OCI-LY1 (cell line): ENCODE data around the gene EYA3.

ENCODE experiments used
- H2AFZ ChIP-seq: fragments of 200-600 bp; sonication (generic), shearing (Covaris generic); 2 replicates; pipeline ENCODE4 v1.6.0; 2014; ENCODE audit warnings: antibody characterized with exemption, mild to moderate bottlenecking, low read length
- H3F3A ChIP-seq: fragments of 200-600 bp; sonication (generic), shearing (Covaris generic); 2 replicates; pipeline ENCODE4 v1.6.0; 2014; ENCODE audit warnings: mild to moderate bottlenecking, antibody characterized with exemption, low read length, moderate library complexity; ENCODE audit not compliant: insufficient read depth
- H3K27ac ChIP-seq: fragments of 200-600 bp; sonication (generic); 2 replicates; pipeline ENCODE4 v1.5.1; 2014; ENCODE audit warnings: low read length, mixed run types, mild to moderate bottlenecking, low read depth; ENCODE audit not compliant: poor library complexity, severe bottlenecking
- H3K27me3 ChIP-seq: fragments of 200-600 bp; sonication (generic); 2 replicates; pipeline ENCODE4 v1.6.0; 2014; ENCODE audit warnings: antibody characterized with exemption, mild to moderate bottlenecking, low read length, moderate library complexity; ENCODE audit not compliant: insufficient read depth
- H3K36me3 ChIP-seq: fragments of 200-600 bp; sonication (generic); 2 replicates; pipeline ENCODE4 v1.6.1; 2014; ENCODE audit warnings: mild to moderate bottlenecking, antibody characterized with exemption, low read length, moderate library complexity, mixed read lengths; ENCODE audit not compliant: insufficient read depth
- H3K4me1 ChIP-seq: fragments of 200-600 bp; sonication (generic); 2 replicates; pipeline ENCODE4 v1.5.1; 2014; ENCODE audit warnings: mild to moderate bottlenecking, low read length, moderate library complexity; ENCODE audit not compliant: insufficient read depth, severe bottlenecking
- H3K4me2 ChIP-seq: fragments of 200-600 bp; sonication (generic), shearing (Covaris generic); 2 replicates; pipeline ENCODE4 v1.6.1; 2014; ENCODE audit warnings: low read length
- H3K4me3 ChIP-seq: fragments of 200-600 bp; sonication (generic); 2 replicates; pipeline ENCODE4 v1.5.1; 2014; ENCODE audit warnings: low read length, low read depth, mild to moderate bottlenecking, mixed read lengths; ENCODE audit not compliant: poor library complexity, severe bottlenecking
- H3K79me2 ChIP-seq: fragments of 200-600 bp; shearing (Covaris generic); 2 replicates; pipeline ENCODE4 v1.6.1; 2016; ENCODE audit warnings: mixed run types, low read length, mixed read lengths; ENCODE audit not compliant: insufficient read depth
- H3K9ac ChIP-seq: fragments of 200-600 bp; sonication (generic), shearing (Covaris generic); 2 replicates; pipeline ENCODE4 v1.6.1; 2014; ENCODE audit warnings: mild to moderate bottlenecking, low read length, mixed read lengths
- H3K9me2 ChIP-seq: fragments of 200-600 bp; sonication (generic), shearing (Covaris generic); 2 replicates; pipeline ENCODE4 v1.6.1; 2014; ENCODE audit warnings: low read depth, mild to moderate bottlenecking, low read length, mixed read lengths
- H3K9me3 ChIP-seq: fragments of 200-600 bp; shearing (Covaris generic); 2 replicates; pipeline ENCODE4 v1.6.1; 2014; ENCODE audit warnings: low read length, mixed read lengths
- H4K20me1 ChIP-seq: fragments of 200-600 bp; sonication (generic), shearing (Covaris generic); 2 replicates; pipeline ENCODE4 v1.6.0; 2016; ENCODE audit warnings: mild to moderate bottlenecking, low read length; ENCODE audit not compliant: insufficient read depth
- CTCF ChIP-seq: fragments of 200-600 bp; sonication (generic), shearing (Covaris generic); IDR thresholded peaks from 2 replicates; pipeline ENCODE4 v1.5.1; 2017; ENCODE audit warnings: mild to moderate bottlenecking, antibody characterized with exemption, low read length, moderate library complexity, mixed read lengths
- EZH2 ChIP-seq: fragments of 200-600 bp; sonication (generic), shearing (Covaris generic); IDR thresholded peaks from 2 replicates; pipeline ENCODE4 v1.8.0; 2017; ENCODE audit warnings: borderline replicate concordance, mixed run types, mild to moderate bottlenecking, antibody characterized with exemption, low read length, moderate library complexity, mixed read lengths

The EYA3 gene

GRCh38 chr1:28097100-28097472 is 8.7 kb upstream of the EYA3 start:
- Histone ChIP-seq H3K27me3 (no peaks in the 10 kb centered on the region), H3K4me3 (no peak overlapping the region), H3K9me2 (no peaks in the 10 kb centered on the region), H3K9me3 (no peaks in the 10 kb centered on the region), H3F3A (no peaks in the 10 kb centered on the region), H4K20me1 (no peaks in the 10 kb centered on the region), H3K27ac (no peak overlapping the region), H3K36me3 (no peaks in the 10 kb centered on the region), H3K79me2 (no peaks in the 10 kb centered on the region), H3K4me1 (no peaks in the 10 kb centered on the region), H3K9ac (no peak overlapping the region), H2AFZ (no peak overlapping the region), H3K4me2 (no peak overlapping the region)
- TF ChIP-seq EZH2 (no peak), CTCF (no peak)

GRCh38 chr1:28096210-28097099 is 8.0 kb upstream of the EYA3 start:
- no peak overlapping the region for H3K4me3 ChIP-seq
- no peak overlapping the region for H2AFZ ChIP-seq
- H3F3A ChIP-seq = no peaks in the 10 kb centered on the region
- H3K9ac ChIP-seq = no peak overlapping the region
- H3K27me3 ChIP-seq = no peaks in the 10 kb centered on the region
- no peak overlapping the region for H3K27ac ChIP-seq
- H3K9me2 ChIP-seq = no peaks in the 10 kb centered on the region
- TF ChIP-seq EZH2 = no peak
- no peak for TF ChIP-seq CTCF
- H3K4me1 ChIP-seq = peaks cover 4% of the 10 kb centered on the region
- H3K79me2 ChIP-seq = no peaks in the 10 kb centered on the region
- no peaks in the 10 kb centered on the region for H3K9me3 ChIP-seq
- no peaks in the 10 kb centered on the region for H4K20me1 ChIP-seq
- H3K4me2 ChIP-seq = no peak overlapping the region
- no peaks in the 10 kb centered on the region for H3K36me3 ChIP-seq

GRCh38 chr1:28091043-28091781 is 2.8 kb upstream of the EYA3 start:
- Histone ChIP-seq H3K4me1 (peaks cover 40% of the 10 kb centered on the region), H2AFZ (no peak overlapping the region), H4K20me1 (no peaks in the 10 kb centered on the region), H3K79me2 (peaks cover 19% of the 10 kb centered on the region), H3K27ac (peak overlapping the region; percentile 88), H3F3A (0 out of 2 replicates have a peak, but pooled peaks cover 4% of the 10 kb centered on the region), H3K9ac (no peak overlapping the region), H3K9me3 (no peaks in the 10 kb centered on the region), H3K4me2 (peak overlapping the region; percentile 8; the same call in 1 of the 2 replicates), H3K4me3 (no peak overlapping the region), H3K9me2 (no peaks in the 10 kb centered on the region), H3K27me3 (no peaks in the 10 kb centered on the region), H3K36me3 (no peaks in the 10 kb centered on the region)
- TF ChIP-seq EZH2 = no peak
- peak; percentile 95 for TF ChIP-seq CTCF
